CD8-positive, alpha-beta memory T cell (primary cell): ENCODE data around the gene DUS2. TPM values are rescaled to one million over a fixed set of nuclear protein-coding genes. Genes with fewer than 3 reads are reported as not detected.

Experiments used
- CTCF ChIA-PET: fragments of 350-600 bp; sonication (Branson Sonifier 250); formaldehyde crosslinking; loops from one replicate; lab custom pipeline; 2021; ENCODE audit warnings: antibody characterized with exemption; lab: Charles Lee
- POLR2A ChIA-PET: fragments of 350-600 bp; sonication (Branson Sonifier 250); formaldehyde crosslinking; loops from one replicate; lab custom pipeline; 2021; ENCODE audit warnings: antibody characterized with exemption; lab: Charles Lee
- DNase-seq, 5 donors: peaks; one replicate each; pipeline versions ENCODE4 v3.0.0 to v3.0.0-alpha.2; 2020 to 2022; ENCODE audit warnings: mixed read lengths in 1 of 5
- H3K27ac ChIP-seq: one replicate; pipeline ENCODE4 v1.7.0; 2013; ENCODE audit warnings: low read depth, mild to moderate bottlenecking, low read length, moderate library complexity
- H3K27me3 ChIP-seq: 2 replicates; pipeline ENCODE4 v1.7.0; 2013; ENCODE audit warnings: low read length, mild to moderate bottlenecking; ENCODE audit not compliant: insufficient read depth, poor library complexity, severe bottlenecking
- H3K36me3 ChIP-seq: 2 replicates; pipeline ENCODE4 v1.7.0; 2013; ENCODE audit warnings: mild to moderate bottlenecking, low read length, moderate library complexity; ENCODE audit not compliant: insufficient read depth
- H3K4me1 ChIP-seq: 2 replicates; pipeline ENCODE4 v1.7.0; 2013; ENCODE audit warnings: mild to moderate bottlenecking, low read length, moderate library complexity; ENCODE audit not compliant: insufficient read depth
- H3K4me3 ChIP-seq: 2 replicates; pipeline ENCODE4 v1.7.0; 2013; ENCODE audit warnings: mild to moderate bottlenecking, low read length
- H3K9me3 ChIP-seq: 2 replicates; pipeline ENCODE4 v1.7.0; 2013; ENCODE audit warnings: mild to moderate bottlenecking, low read length
- H3K27ac Mint-ChIP-seq, 8 donors: one replicate each; pipeline ENCODE4 v1.8.0; 2020 to 2021; ENCODE audit warnings: mixed read lengths in 8 of 8, mild to moderate bottlenecking in 6 of 8, inconsistent platforms in 3 of 8, moderate library complexity in 3 of 8
- H3K27me3 Mint-ChIP-seq, 2 donors: one replicate each; pipeline ENCODE4 v1.8.0; 2020 to 2021; ENCODE audit warnings: mixed read lengths in 2 of 2, mild to moderate bottlenecking in 1 of 2, moderate library complexity in 1 of 2
- H3K36me3 Mint-ChIP-seq, 3 donors: one replicate each; pipeline ENCODE4 v1.8.0; 2020 to 2021; ENCODE audit warnings: mixed read lengths in 3 of 3, inconsistent platforms in 1 of 3, mild to moderate bottlenecking in 1 of 3
- H3K4me1 Mint-ChIP-seq, 3 donors: one replicate each; pipeline ENCODE4 v1.8.0; 2020 to 2021; ENCODE audit warnings: mixed read lengths in 3 of 3, inconsistent platforms in 1 of 3, mild to moderate bottlenecking in 1 of 3
- H3K4me3 Mint-ChIP-seq, 7 donors: one replicate each; pipeline ENCODE4 v1.8.0; 2020 to 2021; ENCODE audit warnings: mixed read lengths in 7 of 7, mild to moderate bottlenecking in 6 of 7, moderate library complexity in 4 of 7, inconsistent platforms in 2 of 7
- H3K9me3 Mint-ChIP-seq, 5 donors: one replicate each; pipeline ENCODE4 v1.8.0; 2020 to 2022; ENCODE audit warnings: mixed read lengths in 5 of 5, mild to moderate bottlenecking in 3 of 5, moderate library complexity in 2 of 5, inconsistent platforms in 1 of 5
- polyA plus RNA-seq: library from polyadenylated mRNA; unstranded; fragments of 300-500 nt; fragmentation: Illumina TruSeq; gene quantifications from one replicate; pipeline ENCODE4 v1.2.3, GENCODE V29; 2021
- total RNA-seq, 2 experiments: library from RNA; stranded (reverse); gene quantifications; one replicate each; pipeline ENCODE4 v1.2.3, GENCODE V29; 2021

DUS2 gene
- total and polyA plus RNA-seq, 3 experiments from 2014 or later = 15.3 to 32.2 (median 31.3) TPM

DNA sequence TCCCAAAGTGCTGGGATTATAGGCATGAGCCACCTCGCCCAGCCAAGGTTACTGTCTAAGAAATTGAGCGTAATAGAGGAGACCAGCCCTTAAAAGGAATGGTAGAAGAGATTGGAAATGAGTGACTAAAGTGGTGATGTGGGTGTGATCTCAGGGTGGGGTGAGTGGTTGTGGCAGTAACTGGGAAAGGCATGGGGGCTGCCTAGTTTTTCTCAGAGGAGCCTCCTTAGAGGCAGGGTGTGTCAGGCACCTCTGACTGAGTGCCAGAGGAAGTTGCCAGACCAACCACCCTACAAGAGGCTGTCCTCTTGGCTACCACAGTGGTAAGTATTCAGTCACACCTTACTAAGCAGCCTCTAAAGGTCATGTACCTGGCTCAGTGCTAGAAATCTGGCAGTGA lies 8.9 kb downstream of the DUS2 start:
- H3K4me1 Mint-ChIP-seq = peaks cover 14 to 26% (median 17%) of the 10 kb centered on the region in 3 donors
- H3K9me3 Mint-ChIP-seq = no peaks in the 10 kb centered on the region
- H3K27ac ChIP-seq = no peak overlapping the region
- H3K27me3 ChIP-seq = no peaks in the 10 kb centered on the region
- peaks cover 0 to 1% of the 10 kb centered on the region in 2 donors for H3K27me3 Mint-ChIP-seq
- ChIA-PET POLR2A (interaction anchor here (0.7 kb wide), 1 partner anchor 12 kb away, joined by 9 read pairs; no protein-coding TSS in a partner anchor), CTCF (no interaction called here)
- no peaks in the 10 kb centered on the region for H3K4me1 ChIP-seq
- H3K36me3 ChIP-seq = no peaks in the 10 kb centered on the region
- H3K4me3 ChIP-seq = no peak overlapping the region
- H3K36me3 Mint-ChIP-seq = peaks cover 0 to 33% (median 13%) of the 10 kb centered on the region in 3 donors
- H3K9me3 ChIP-seq = no peaks in the 10 kb centered on the region
- H3K4me3 Mint-ChIP-seq = no peak overlapping the region
- H3K27ac Mint-ChIP-seq = peak overlapping the region in 6 of 8 donors; percentile 14 to 89 (median 74)
- DNase-seq = no peak

- DNase-seq = no peak
- no peaks in the 10 kb centered on the region for H3K9me3 Mint-ChIP-seq
- H3K4me1 Mint-ChIP-seq = peaks cover 14 to 19% (median 19%) of the 10 kb centered on the region in 3 donors
- no peaks in the 10 kb centered on the region for H3K9me3 ChIP-seq
- H3K4me1 ChIP-seq = no peaks in the 10 kb centered on the region
- POLR2A ChIA-PET = interaction anchor here (0.6 kb wide), 1 partner anchor 215 kb away, joined by 4 read pairs; no protein-coding TSS in a partner anchor
- CTCF ChIA-PET = no interaction called here
- H3K36me3 Mint-ChIP-seq = peaks cover 0 to 32% (median 8%) of the 10 kb centered on the region in 3 donors
- H3K36me3 ChIP-seq = no peaks in the 10 kb centered on the region
- H3K27me3 Mint-ChIP-seq = no peaks in the 10 kb centered on the region
- H3K27me3 ChIP-seq = no peaks in the 10 kb centered on the region
- no peak overlapping the region for H3K4me3 Mint-ChIP-seq
- no peak overlapping the region for H3K4me3 ChIP-seq
- H3K27ac Mint-ChIP-seq = peak overlapping the region in 3 of 8 donors; percentile 11 to 82 (median 34)
- H3K27ac ChIP-seq = no peak overlapping the region
Measured at GRCh38 chr16:68033101-68033500, 10.0 kb downstream of the DUS2 start.

DNA sequence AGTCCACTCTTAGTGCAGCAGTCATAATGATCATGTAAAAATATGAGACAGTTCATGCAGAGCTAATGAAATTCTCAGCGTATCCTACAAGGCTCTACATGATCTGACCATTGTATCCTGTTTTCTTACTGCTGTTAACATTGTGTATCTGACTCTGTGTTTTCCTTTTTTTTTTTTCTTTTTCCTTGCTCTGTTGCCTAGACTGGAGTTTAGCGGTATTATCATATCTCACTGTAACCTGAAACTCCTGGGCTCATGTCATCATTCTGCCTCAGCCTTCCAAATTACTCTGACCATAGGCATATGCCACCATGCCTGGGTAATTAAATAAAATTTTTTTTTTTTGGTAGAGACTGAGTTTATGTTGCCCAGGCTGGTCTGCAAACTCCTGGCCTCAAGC lies 12.1 kb downstream of the DUS2 start:
- peak overlapping the region in 1 of 8 donors; percentile 47 for H3K27ac Mint-ChIP-seq
- no peaks in the 10 kb centered on the region for H3K9me3 Mint-ChIP-seq
- CTCF ChIA-PET = no interaction called here

DNA sequence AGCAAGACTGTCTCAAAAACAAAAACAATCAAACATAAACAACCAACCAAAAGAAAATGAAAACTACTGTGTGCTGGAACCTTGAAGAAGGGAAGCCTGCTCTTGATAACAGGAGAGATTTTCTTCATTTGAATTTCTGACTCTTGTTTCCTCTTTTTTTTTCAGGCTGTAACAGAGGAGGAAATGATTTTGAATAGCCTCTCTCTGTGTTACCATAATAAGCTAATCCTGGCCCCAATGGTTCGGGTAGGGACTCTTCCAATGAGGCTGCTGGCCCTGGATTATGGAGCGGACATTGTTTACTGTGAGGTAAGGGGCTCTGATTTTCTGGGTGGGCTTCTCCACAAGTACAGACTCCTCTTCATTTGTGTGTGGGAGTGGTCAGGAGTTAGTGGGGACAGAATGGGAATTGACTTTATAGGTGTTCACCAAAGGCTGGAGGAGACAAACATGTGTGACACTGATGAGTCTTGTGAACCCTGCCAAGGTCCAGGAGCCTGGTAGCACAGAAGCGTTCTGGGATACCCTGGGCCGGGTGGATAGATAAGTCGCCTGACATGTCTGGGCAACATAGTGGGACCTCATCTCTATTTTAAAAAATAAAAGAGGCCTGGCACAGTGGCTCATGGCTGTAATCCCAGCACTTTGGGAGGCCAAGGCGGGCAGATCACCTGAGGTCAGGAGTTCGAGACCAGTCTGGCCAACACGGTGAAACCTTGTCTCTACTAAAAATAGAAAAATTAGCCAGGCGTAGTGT lies 14.9 kb downstream of the DUS2 start:
- Histone ChIP-seq H3K4me3 (no peak overlapping the region), H3K27ac (no peak overlapping the region), H3K9me3 (no peaks in the 10 kb centered on the region), H3K27me3 (no peaks in the 10 kb centered on the region), H3K4me1 (peaks cover 8% of the 10 kb centered on the region), H3K36me3 (no peaks in the 10 kb centered on the region)
- peaks cover 4 to 24% (median 11%) of the 10 kb centered on the region in 3 donors for H3K36me3 Mint-ChIP-seq
- H3K4me1 Mint-ChIP-seq = peaks cover 16 to 18% (median 16%) of the 10 kb centered on the region in 3 donors
- ChIA-PET CTCF (interaction anchor here (1.0 to 7.1 kb wide), 3 partner anchors 27 to 221 kb away, joined by 3 to 44 read pairs (median 3); partner anchors contain the start of gene NRN1L), POLR2A (interaction anchor here (0.7 kb wide), 1 partner anchor 92 kb away, joined by 3 read pairs; no protein-coding TSS in a partner anchor)
- H3K4me3 Mint-ChIP-seq = no peak overlapping the region
- no peak for DNase-seq
- H3K27me3 Mint-ChIP-seq = no peaks in the 10 kb centered on the region
- peak overlapping the region in 1 of 8 donors; percentile 36 for H3K27ac Mint-ChIP-seq
- no peaks in the 10 kb centered on the region for H3K9me3 Mint-ChIP-seq

More for the DNA sequence above, 12.1 kb downstream of the DUS2 start:
- POLR2A ChIA-PET = no interaction called here
- H3K4me1 Mint-ChIP-seq = peaks cover 19 to 26% (median 22%) of the 10 kb centered on the region in 3 donors
- no peak for DNase-seq
- no peaks in the 10 kb centered on the region for H3K27me3 Mint-ChIP-seq
- Histone ChIP-seq H3K4me1 (peaks cover 2% of the 10 kb centered on the region), H3K27ac (no peak overlapping the region), H3K4me3 (no peak overlapping the region), H3K27me3 (no peaks in the 10 kb centered on the region), H3K36me3 (no peaks in the 10 kb centered on the region), H3K9me3 (no peaks in the 10 kb centered on the region)
- peaks cover 4 to 29% (median 11%) of the 10 kb centered on the region in 3 donors for H3K36me3 Mint-ChIP-seq
- H3K4me3 Mint-ChIP-seq = peak overlapping the region in 1 of 7 donors; percentile 13

DNA sequence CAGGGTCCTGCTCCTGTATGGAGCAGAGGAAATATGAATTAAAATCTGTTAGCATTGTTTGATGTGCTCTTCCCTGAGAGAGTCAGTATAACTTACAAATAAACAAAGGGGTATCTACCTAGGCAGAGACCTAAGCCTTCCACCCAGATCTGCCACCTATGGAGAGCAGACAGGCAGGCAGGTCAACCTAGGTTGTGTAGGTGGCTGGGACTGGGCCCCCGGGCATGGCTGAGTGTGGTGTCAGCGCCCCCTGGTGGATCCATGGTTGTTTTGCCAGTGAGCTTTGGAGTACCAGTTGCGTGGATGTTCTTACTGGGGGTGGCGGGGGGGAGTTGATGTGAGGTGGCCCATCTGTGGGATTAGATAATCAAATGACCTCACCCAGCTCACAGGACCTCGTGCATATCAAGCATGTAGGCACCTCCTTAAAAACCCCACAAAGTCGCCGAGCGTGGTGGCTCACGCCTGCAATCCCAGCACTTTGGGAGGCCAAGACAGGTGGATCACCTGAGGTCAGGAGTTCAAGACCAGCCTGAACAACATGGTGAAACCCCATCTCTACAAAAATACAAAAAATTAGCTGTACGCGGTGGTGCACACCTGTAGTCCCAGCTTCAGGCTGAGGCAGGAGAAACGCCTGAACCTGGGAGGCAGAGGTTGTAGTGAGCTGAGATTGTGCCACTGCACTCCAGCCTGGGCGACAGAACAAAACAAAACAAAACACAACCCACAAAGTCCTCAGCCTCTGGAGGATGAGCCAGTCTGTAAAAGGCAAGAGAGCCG lies 17.6 kb downstream of the DUS2 start:
- DNase-seq = peak; percentile 81 to 91 (median 85)
- Mint-ChIP-seq H3K4me3 (no peak overlapping the region), H3K4me1 (peaks cover 13 to 22% (median 16%) of the 10 kb centered on the region in 3 donors), H3K27me3 (no peaks in the 10 kb centered on the region), H3K27ac (peak overlapping the region in 6 of 8 donors; percentile 51 to 92 (median 78)), H3K36me3 (peaks cover 4 to 27% (median 8%) of the 10 kb centered on the region in 3 donors), H3K9me3 (no peaks in the 10 kb centered on the region)
- no peaks in the 10 kb centered on the region for H3K9me3 ChIP-seq
- peaks cover 8% of the 10 kb centered on the region for H3K4me1 ChIP-seq
- no peaks in the 10 kb centered on the region for H3K27me3 ChIP-seq
- CTCF ChIA-PET = interaction anchor here (0.5 to 7.1 kb wide), 47 partner anchors 8 to 523 kb away, joined by 3 to 44 read pairs (median 5); partner anchors contain the start of genes DDX28, DPEP2, DPEP2NB and DPEP3
- H3K4me3 ChIP-seq = no peak overlapping the region
- POLR2A ChIA-PET = interaction anchor here (0.6 to 1.4 kb wide), 6 partner anchors 13 to 156 kb away, joined by 3 to 5 read pairs (median 3); partner anchors contain the start of gene NRN1L
- H3K36me3 ChIP-seq = no peaks in the 10 kb centered on the region
- H3K27ac ChIP-seq = no peak overlapping the region

GRCh38 chr16:68041783-68042182 lies 18.7 kb downstream of the DUS2 start:
- ChIA-PET POLR2A (no interaction called here), CTCF (interaction anchor here (1.1 to 7.1 kb wide), 19 partner anchors 12 to 521 kb away, joined by 3 to 44 read pairs (median 9); partner anchors contain the start of genes DDX28, DPEP3, DUS2 and NFATC3)
- Mint-ChIP-seq H3K27ac (peak overlapping the region in 3 of 8 donors; percentile 17 to 26 (median 23)), H3K27me3 (no peaks in the 10 kb centered on the region), H3K4me1 (peaks cover 12 to 22% (median 16%) of the 10 kb centered on the region in 3 donors), H3K36me3 (peaks cover 4 to 28% (median 6%) of the 10 kb centered on the region in 3 donors), H3K4me3 (no peak overlapping the region), H3K9me3 (no peaks in the 10 kb centered on the region)
- no peaks in the 10 kb centered on the region for H3K9me3 ChIP-seq
- H3K4me3 ChIP-seq = no peak overlapping the region
- no peaks in the 10 kb centered on the region for H3K27me3 ChIP-seq
- H3K27ac ChIP-seq = no peak overlapping the region
- DNase-seq = no peak
- peaks cover 8% of the 10 kb centered on the region for H3K4me1 ChIP-seq
- no peaks in the 10 kb centered on the region for H3K36me3 ChIP-seq

GRCh38 chr16:68046106-68046505 lies 23.0 kb downstream of the DUS2 start:
- Mint-ChIP-seq H3K4me3 (no peak overlapping the region), H3K9me3 (no peaks in the 10 kb centered on the region), H3K4me1 (peaks cover 2 to 8% (median 4%) of the 10 kb centered on the region in 3 donors), H3K36me3 (peaks cover 0 to 40% (median 7%) of the 10 kb centered on the region in 3 donors), H3K27ac (peak overlapping the region in 2 of 8 donors; percentile 28 to 90), H3K27me3 (no peaks in the 10 kb centered on the region)
- ChIA-PET POLR2A (no interaction called here), CTCF (interaction anchor here (0.9 to 1.0 kb wide), 2 partner anchors 104 to 215 kb away, joined by 3 read pairs; no protein-coding TSS in a partner anchor)
- no peak overlapping the region for H3K27ac ChIP-seq
- no peaks in the 10 kb centered on the region for H3K4me1 ChIP-seq
- no peaks in the 10 kb centered on the region for H3K9me3 ChIP-seq
- H3K4me3 ChIP-seq = no peak overlapping the region
- no peaks in the 10 kb centered on the region for H3K27me3 ChIP-seq
- no peak for DNase-seq
- peaks cover 9% of the 10 kb centered on the region for H3K36me3 ChIP-seq
